ENCODE measurements around the gene PLA2G15.

DNA sequence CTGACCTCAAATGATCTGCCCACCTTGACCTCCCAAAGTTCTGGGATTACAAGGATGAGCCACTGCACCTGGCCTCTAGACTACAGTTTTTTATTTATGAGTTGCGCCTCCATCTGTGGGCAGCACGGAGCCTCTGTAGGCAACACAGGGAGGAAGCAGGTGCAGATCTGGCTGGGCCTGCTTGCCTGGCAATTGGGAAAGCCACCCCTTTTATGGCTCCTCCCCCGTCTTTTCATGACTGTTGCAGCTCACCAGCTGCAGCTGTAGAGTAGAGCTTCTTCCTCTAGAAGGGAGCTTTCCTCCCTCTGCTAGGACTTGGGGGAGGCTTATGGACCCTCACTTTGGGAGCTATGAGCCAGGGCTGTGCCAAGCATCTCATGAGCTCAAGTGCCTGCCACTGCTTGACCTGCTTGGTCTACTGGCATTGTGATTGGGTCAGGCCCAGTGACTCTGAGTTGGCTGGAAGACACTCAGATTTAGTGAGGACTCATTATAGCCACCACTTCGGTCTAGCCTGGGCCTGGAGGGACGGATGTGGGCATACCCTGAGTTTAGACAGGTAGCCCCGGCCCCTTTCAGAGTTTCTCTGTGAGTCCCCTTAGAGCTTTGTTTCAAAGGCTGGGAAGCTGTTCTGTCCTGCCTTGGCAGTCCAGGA, 12.2 kb downstream of the PLA2G15 start:
- TF ChIP-seq, protein P1, sequence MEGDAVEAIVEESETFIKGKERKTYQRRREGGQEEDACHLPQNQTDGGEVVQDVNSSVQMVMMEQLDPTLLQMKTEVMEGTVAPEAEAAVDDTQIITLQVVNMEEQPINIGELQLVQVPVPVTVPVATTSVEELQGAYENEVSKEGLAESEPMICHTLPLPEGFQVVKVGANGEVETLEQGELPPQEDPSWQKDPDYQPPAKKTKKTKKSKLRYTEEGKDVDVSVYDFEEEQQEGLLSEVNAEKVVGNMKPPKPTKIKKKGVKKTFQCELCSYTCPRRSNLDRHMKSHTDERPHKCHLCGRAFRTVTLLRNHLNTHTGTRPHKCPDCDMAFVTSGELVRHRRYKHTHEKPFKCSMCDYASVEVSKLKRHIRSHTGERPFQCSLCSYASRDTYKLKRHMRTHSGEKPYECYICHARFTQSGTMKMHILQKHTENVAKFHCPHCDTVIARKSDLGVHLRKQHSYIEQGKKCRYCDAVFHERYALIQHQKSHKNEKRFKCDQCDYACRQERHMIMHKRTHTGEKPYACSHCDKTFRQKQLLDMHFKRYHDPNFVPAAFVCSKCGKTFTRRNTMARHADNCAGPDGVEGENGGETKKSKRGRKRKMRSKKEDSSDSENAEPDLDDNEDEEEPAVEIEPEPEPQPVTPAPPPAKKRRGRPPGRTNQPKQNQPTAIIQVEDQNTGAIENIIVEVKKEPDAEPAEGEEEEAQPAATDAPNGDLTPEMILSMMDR (IDR thresholded peaks at IDR 0.05), result no peak
- no peak for TF ChIP-seq POLR2A (IDR thresholded peaks at IDR 0.05)

Data from vagina (tissue), 2 donors.